BLaER1 (cell line): ENCODE results near the gene GIN1.

Experiments used
- H3K27ac ChIP-seq: shearing (Covaris generic); formaldehyde crosslinking; 2 replicates; pipeline ENCODE4 v1.8.1; 2022
- H3K27me3 ChIP-seq: shearing (Covaris generic); formaldehyde crosslinking; 2 replicates; pipeline ENCODE4 v1.8.1; 2022
- H3K36me3 ChIP-seq: shearing (Covaris generic); formaldehyde crosslinking; 2 replicates; pipeline ENCODE4 v1.8.1; 2022
- H3K4me1 ChIP-seq: shearing (Covaris generic); formaldehyde crosslinking; 2 replicates; pipeline ENCODE4 v1.8.1; 2022
- H3K4me2 ChIP-seq: shearing (Covaris generic); formaldehyde crosslinking; 2 replicates; pipeline ENCODE4 v1.8.1; 2022
- H3K4me3 ChIP-seq: shearing (Covaris generic); formaldehyde crosslinking; 2 replicates; pipeline ENCODE4 v1.8.1; 2022
- H3K9ac ChIP-seq: shearing (Covaris generic); formaldehyde crosslinking; 2 replicates; pipeline ENCODE4 v1.8.1; 2022
- H3K9me3 ChIP-seq: shearing (Covaris generic); formaldehyde crosslinking; 2 replicates; pipeline ENCODE4 v1.8.1; 2022
- H4K20me1 ChIP-seq: shearing (Covaris generic); formaldehyde crosslinking; 2 replicates; pipeline ENCODE4 v1.8.1; 2022
- Cebpa-rat ChIP-seq: shearing (Covaris generic); IDR thresholded peaks from 2 replicates; pipeline ENCODE4 v1.8.1; 2022

The GIN1 gene

GRCh38 chr5:103133231-103133630 lies 13.3 kb upstream of the GIN1 start:
- Histone ChIP-seq H3K36me3 (peaks cover 32% of the 10 kb centered on the region), H3K4me2 (no peak overlapping the region), H3K4me3 (no peak overlapping the region), H3K27ac (no peak overlapping the region), H3K9ac (no peak overlapping the region), H4K20me1 (peaks cover 15% of the 10 kb centered on the region; the same call in 1 of the 2 replicates), H3K27me3 (no peaks in the 10 kb centered on the region), H3K4me1 (no peaks in the 10 kb centered on the region), H3K9me3 (no peaks in the 10 kb centered on the region)
- no peak for TF ChIP-seq Cebpa-rat

DNA sequence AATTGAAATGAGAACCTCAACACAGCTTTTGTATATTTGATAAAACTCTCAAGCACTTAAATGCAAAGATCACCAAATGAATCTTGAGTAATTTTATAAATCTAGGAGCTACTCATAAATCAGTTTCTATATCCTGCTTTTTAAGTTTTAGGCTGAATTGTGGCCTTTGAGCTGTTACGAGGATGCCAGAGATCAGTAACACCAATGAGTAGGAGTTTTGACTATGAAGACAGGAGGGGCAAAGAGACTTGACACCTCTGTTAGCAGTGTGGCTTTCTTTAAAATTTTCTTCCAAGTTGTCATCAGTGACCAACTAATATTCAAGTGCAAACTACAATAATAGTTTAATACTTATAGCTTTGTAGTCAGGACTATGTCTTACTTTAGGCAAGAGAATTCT lies 12.7 kb upstream of the GIN1 start:
- no peaks in the 10 kb centered on the region for H3K27me3 ChIP-seq
- no peak overlapping the region for H3K4me2 ChIP-seq
- H3K36me3 ChIP-seq = peaks cover 32% of the 10 kb centered on the region
- H3K4me3 ChIP-seq = no peak overlapping the region
- H3K4me1 ChIP-seq = no peaks in the 10 kb centered on the region
- TF ChIP-seq Cebpa-rat = no peak
- H3K9ac ChIP-seq = no peak overlapping the region
- H3K27ac ChIP-seq = no peak overlapping the region
- no peaks in the 10 kb centered on the region for H3K9me3 ChIP-seq
- peaks cover 18% of the 10 kb centered on the region; the same call in 1 of the 2 replicates for H4K20me1 ChIP-seq

GRCh38 chr5:103128202-103128601 lies 8.3 kb upstream of the GIN1 start:
- Histone ChIP-seq H4K20me1 (peaks cover 38% of the 10 kb centered on the region), H3K9ac (no peak overlapping the region), H3K4me3 (no peak overlapping the region), H3K27me3 (no peaks in the 10 kb centered on the region), H3K9me3 (no peaks in the 10 kb centered on the region), H3K27ac (no peak overlapping the region), H3K36me3 (peaks cover 27% of the 10 kb centered on the region; the same call in 1 of the 2 replicates), H3K4me2 (no peak overlapping the region), H3K4me1 (no peaks in the 10 kb centered on the region)
- no peak for TF ChIP-seq Cebpa-rat

DNA sequence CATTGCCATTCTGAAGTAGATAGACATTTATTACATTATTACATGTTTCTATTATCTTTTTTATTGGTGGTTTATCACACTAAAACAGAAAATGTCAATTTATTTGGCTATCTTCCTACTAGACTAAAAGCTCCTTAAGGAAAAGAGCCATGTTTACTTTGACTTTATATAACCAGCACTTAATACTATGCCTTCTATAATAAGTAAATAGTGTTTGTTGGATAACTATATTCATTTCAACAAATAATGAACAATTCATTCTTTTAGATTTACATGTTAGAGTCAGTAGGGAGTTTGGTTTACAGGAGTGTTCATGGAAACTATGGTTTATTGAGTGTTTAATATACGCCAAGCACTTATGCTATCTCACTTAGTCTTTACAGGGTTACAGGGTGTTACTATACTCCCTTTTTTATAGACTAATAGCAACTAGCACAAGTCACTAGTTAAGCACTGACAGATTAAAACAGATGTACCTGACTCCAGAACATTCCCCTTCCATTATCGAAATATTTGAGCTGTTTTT lies 7.4 kb upstream of the GIN1 start:
- Histone ChIP-seq H3K9me3 (no peaks in the 10 kb centered on the region), H3K27ac (no peak overlapping the region), H3K4me3 (no peak overlapping the region), H3K9ac (no peak overlapping the region), H4K20me1 (peaks cover 36% of the 10 kb centered on the region), H3K36me3 (peaks cover 28% of the 10 kb centered on the region; the same call in 1 of the 2 replicates), H3K4me2 (no peak overlapping the region), H3K27me3 (no peaks in the 10 kb centered on the region), H3K4me1 (peaks cover 4% of the 10 kb centered on the region)
- TF ChIP-seq Cebpa-rat = no peak

- Histone ChIP-seq H3K4me1 (peaks cover 12% of the 10 kb centered on the region), H3K4me2 (no peak overlapping the region), H3K27me3 (no peaks in the 10 kb centered on the region), H3K36me3 (peaks cover 25% of the 10 kb centered on the region; the same call in 1 of the 2 replicates), H4K20me1 (peaks cover 37% of the 10 kb centered on the region), H3K9ac (no peak overlapping the region), H3K4me3 (no peak overlapping the region), H3K27ac (no peak overlapping the region), H3K9me3 (no peaks in the 10 kb centered on the region)
- no peak for TF ChIP-seq Cebpa-rat
Observed at GRCh38 chr5:103126557-103126956, 6.6 kb upstream of the GIN1 start.

DNA sequence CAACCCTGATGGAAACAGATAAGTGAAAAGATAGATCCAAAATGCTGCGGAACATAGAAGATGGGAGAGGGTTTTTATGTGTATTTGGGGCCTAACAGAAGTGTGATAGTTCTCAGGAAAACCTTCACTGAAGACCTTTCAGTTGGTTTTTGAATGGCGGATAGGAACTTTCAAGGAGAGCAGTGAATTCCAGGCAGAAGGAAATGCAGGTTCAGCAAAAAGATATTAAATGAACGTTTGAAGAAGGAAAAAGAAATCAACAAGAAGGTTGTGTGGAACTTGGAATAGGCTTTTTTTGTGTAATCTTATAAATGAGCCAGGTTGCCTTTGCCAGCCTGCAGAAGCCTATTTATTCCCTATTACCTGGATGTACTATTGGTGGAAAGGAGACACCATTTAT lies 2.3 kb upstream of the GIN1 start:
- Histone ChIP-seq H3K9me3 (no peaks in the 10 kb centered on the region), H3K36me3 (peaks cover 13% of the 10 kb centered on the region; the same call in 1 of the 2 replicates), H3K9ac (no peak overlapping the region), H3K27me3 (no peaks in the 10 kb centered on the region), H3K4me1 (peaks cover 33% of the 10 kb centered on the region), H3K4me2 (peak overlapping the region; percentile 92), H4K20me1 (peaks cover 22% of the 10 kb centered on the region), H3K27ac (no peak overlapping the region), H3K4me3 (no peak overlapping the region)
- TF ChIP-seq Cebpa-rat = no peak

- Histone ChIP-seq H3K9ac (peak overlapping the region; percentile 92), H3K4me3 (peak overlapping the region; percentile 87), H4K20me1 (peaks cover 12% of the 10 kb centered on the region; the same call in 1 of the 2 replicates), H3K27ac (peak overlapping the region; percentile 91), H3K4me2 (peak overlapping the region; percentile 92), H3K36me3 (peaks cover 11% of the 10 kb centered on the region; the same call in 1 of the 2 replicates), H3K4me1 (peaks cover 33% of the 10 kb centered on the region), H3K9me3 (no peaks in the 10 kb centered on the region), H3K27me3 (no peaks in the 10 kb centered on the region)
- no peak for TF ChIP-seq Cebpa-rat
Observed at GRCh38 chr5:103120607-103121200, 766 bp upstream of the GIN1 start.

- peak overlapping the region; percentile 88 for H3K4me2 ChIP-seq
- H4K20me1 ChIP-seq = peaks cover 6% of the 10 kb centered on the region; the same call in 1 of the 2 replicates
- peak overlapping the region; percentile 87 for H3K4me3 ChIP-seq
- H3K4me1 ChIP-seq = peaks cover 44% of the 10 kb centered on the region
- no peaks in the 10 kb centered on the region for H3K9me3 ChIP-seq
- no peak for TF ChIP-seq Cebpa-rat
- H3K27me3 ChIP-seq = no peaks in the 10 kb centered on the region
- H3K9ac ChIP-seq = peak overlapping the region; percentile 92
- H3K36me3 ChIP-seq = peaks cover 4% of the 10 kb centered on the region; the same call in 1 of the 2 replicates
- H3K27ac ChIP-seq = peak overlapping the region; percentile 91
Observed at GRCh38 chr5:103119070-103119764, 721 bp downstream of the GIN1 start.

DNA sequence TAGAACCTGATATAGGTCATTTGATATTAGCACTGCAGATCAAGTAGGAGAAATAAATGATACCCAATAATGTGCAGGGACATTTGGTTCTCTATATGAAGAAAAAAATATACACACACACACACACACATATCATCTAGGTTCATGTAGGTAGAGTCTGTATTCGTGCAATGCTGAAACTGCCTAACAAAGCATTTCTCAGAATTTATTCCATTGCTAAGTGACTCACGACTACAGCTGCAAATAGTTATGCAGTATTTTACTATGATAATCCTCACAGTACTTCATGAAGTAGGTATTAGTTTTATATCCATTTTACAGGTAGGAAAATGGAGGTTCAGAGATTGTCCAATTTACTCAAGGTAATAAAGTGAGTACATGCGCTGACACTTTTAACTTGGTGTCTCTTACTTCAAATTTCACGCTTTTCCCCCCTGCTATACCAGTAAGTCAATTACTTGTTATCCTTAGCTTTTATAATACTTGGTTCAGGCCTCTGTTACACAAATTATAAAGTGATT lies 2.4 kb downstream of the GIN1 start:
- H3K27ac ChIP-seq = no peak overlapping the region
- no peak overlapping the region for H3K4me2 ChIP-seq
- H3K36me3 ChIP-seq = no peaks in the 10 kb centered on the region
- no peaks in the 10 kb centered on the region for H3K27me3 ChIP-seq
- H3K9me3 ChIP-seq = no peaks in the 10 kb centered on the region
- H4K20me1 ChIP-seq = peaks cover 3% of the 10 kb centered on the region; the same call in 1 of the 2 replicates
- no peak for TF ChIP-seq Cebpa-rat
- H3K4me1 ChIP-seq = peaks cover 50% of the 10 kb centered on the region
- H3K4me3 ChIP-seq = no peak overlapping the region
- no peak overlapping the region for H3K9ac ChIP-seq

GRCh38 chr5:103114440-103114839 lies 5.5 kb downstream of the GIN1 start:
- H3K27ac ChIP-seq = peak overlapping the region; percentile 40; the same call in 1 of the 2 replicates
- no peaks in the 10 kb centered on the region for H3K36me3 ChIP-seq
- peaks cover 55% of the 10 kb centered on the region for H3K4me1 ChIP-seq
- no peaks in the 10 kb centered on the region for H4K20me1 ChIP-seq
- TF ChIP-seq Cebpa-rat = no peak
- H3K4me3 ChIP-seq = no peak overlapping the region
- H3K9ac ChIP-seq = no peak overlapping the region
- H3K4me2 ChIP-seq = peak overlapping the region; percentile 60
- peaks cover 7% of the 10 kb centered on the region; the same call in 1 of the 2 replicates for H3K9me3 ChIP-seq
- no peaks in the 10 kb centered on the region for H3K27me3 ChIP-seq
